Common myeloid progenitor, CD34-positive (primary cell): ENCODE results near the gene TMEM178B.

Experiments used
- CTCF ChIA-PET: fragments of 350-600 bp; sonication (Branson Sonifier 250); formaldehyde crosslinking; loops from one replicate; lab custom pipeline; 2021; ENCODE audit warnings: antibody characterized with exemption; lab: Charles Lee
- POLR2A ChIA-PET: fragments of 350-600 bp; sonication (Branson Sonifier 250); formaldehyde crosslinking; loops from one replicate; lab custom pipeline; 2021; ENCODE audit warnings: antibody characterized with exemption; lab: Charles Lee
- DNase-seq, 3 donors: peaks; one replicate each; pipeline versions ENCODE4 v3.0.0 to v3.0.0-alpha.2; 2013
- H3K27ac ChIP-seq, 2 experiments: 1 replicate in 1 of 2; 2 replicates in 1 of 2; pipeline ENCODE4 v1.7.0; 2013; ENCODE audit warnings: inconsistent platforms in 2 of 2, low read length in 2 of 2, mild to moderate bottlenecking in 2 of 2, low read depth in 1 of 2, moderate library complexity in 1 of 2; ENCODE audit not compliant: severe bottlenecking in 2 of 2, insufficient read depth in 1 of 2, poor library complexity in 1 of 2
- H3K27me3 ChIP-seq, 5 experiments: replicated peaks in 2 of 5; 1 replicate in 3 of 5; 2 replicates in 2 of 5; pipeline versions ENCODE4 v1.6.1 to v1.7.0; 2013; ENCODE audit warnings: low read length in 4 of 5, mild to moderate bottlenecking in 2 of 5, moderate library complexity in 2 of 5, inconsistent platforms in 1 of 5; ENCODE audit not compliant: insufficient read depth in 5 of 5, control insufficient read depth in 4 of 5
- H3K36me3 ChIP-seq, 4 experiments: 1 replicate in 2 of 4; 2 replicates in 2 of 4; pipeline versions ENCODE4 v1.6.1 to v1.7.0; 2013; ENCODE audit warnings: low read length in 3 of 4, control low read depth in 1 of 4, mild to moderate bottlenecking in 1 of 4; ENCODE audit not compliant: control insufficient read depth in 4 of 4, insufficient read depth in 4 of 4
- H3K4me1 ChIP-seq, 4 experiments: 1 replicate in 3 of 4; 2 replicates in 1 of 4; pipeline versions ENCODE4 v1.6.1 to v1.7.1; 2013; ENCODE audit warnings: low read length in 3 of 4, mild to moderate bottlenecking in 3 of 4, control low read depth in 1 of 4, inconsistent platforms in 1 of 4, moderate library complexity in 1 of 4; ENCODE audit not compliant: control insufficient read depth in 4 of 4, insufficient read depth in 4 of 4; ENCODE audit errors: control extremely low read depth in 1 of 4
- H3K4me3 ChIP-seq, 7 experiments: 1 replicate in 4 of 7; 2 replicates in 3 of 7; pipeline versions ENCODE4 v1.5.1 to v1.7.0; 2013; ENCODE audit warnings: mild to moderate bottlenecking in 7 of 7, low read length in 6 of 7, moderate library complexity in 6 of 7, inconsistent platforms in 2 of 7, low read depth in 2 of 7, control low read depth in 1 of 7; ENCODE audit not compliant: insufficient read depth in 4 of 7, control insufficient read depth in 1 of 7; ENCODE audit errors: extremely low read depth in 1 of 7
- H3K9me3 ChIP-seq, 5 experiments: 1 replicate in 4 of 5; 2 replicates in 1 of 5; pipeline versions ENCODE4 v1.6.1 to v1.7.1; 2013; ENCODE audit warnings: low read length in 4 of 5, mild to moderate bottlenecking in 2 of 5, inconsistent platforms in 1 of 5, low read depth in 1 of 5, moderate library complexity in 1 of 5; ENCODE audit not compliant: control insufficient read depth in 4 of 5, insufficient read depth in 2 of 5; ENCODE audit errors: control extremely low read depth in 1 of 5
- WGBS: methylation state at CpG from one replicate; pipeline ENCODE4 v1.1.5; 2013; ENCODE audit not compliant: insufficient coverage; 5-methylcytosine and 5-hydroxymethylcytosine counted together

The TMEM178B gene

DNA sequence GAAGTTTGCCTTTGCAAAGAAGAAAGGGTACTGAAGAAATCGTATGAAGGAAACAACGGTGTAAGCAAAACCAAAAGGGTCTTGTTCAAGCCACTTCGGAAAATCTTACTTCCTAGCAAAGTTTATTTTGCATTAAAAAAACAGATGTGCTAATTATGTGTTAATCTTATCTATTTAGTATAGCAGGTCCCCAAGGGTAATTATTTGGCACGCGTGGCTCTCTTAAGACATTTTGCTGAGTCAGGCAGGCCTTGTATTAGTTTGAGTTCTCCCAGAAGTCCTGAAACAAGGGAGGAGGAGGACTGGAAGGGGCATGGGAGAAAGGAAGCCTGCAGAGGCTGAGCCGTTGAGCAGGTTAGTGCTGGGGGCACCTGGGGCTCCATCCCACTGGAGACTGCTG lies 44.9 kb downstream of the TMEM178B start:
- Histone ChIP-seq H3K27ac (no peak overlapping the region), H3K27me3 (peaks cover 0 to 2% (median 0%) of the 10 kb centered on the region in 5 experiments), H3K4me3 (no peak overlapping the region), H3K36me3 (no peaks in the 10 kb centered on the region), H3K4me1 (no peaks in the 10 kb centered on the region), H3K9me3 (no peaks in the 10 kb centered on the region)
- DNase-seq: no peak
- ChIA-PET POLR2A (no interaction called here), CTCF (no interaction called here)
- 86% methylated on average over 5 of the region's 6 CpGs for WGBS

DNA sequence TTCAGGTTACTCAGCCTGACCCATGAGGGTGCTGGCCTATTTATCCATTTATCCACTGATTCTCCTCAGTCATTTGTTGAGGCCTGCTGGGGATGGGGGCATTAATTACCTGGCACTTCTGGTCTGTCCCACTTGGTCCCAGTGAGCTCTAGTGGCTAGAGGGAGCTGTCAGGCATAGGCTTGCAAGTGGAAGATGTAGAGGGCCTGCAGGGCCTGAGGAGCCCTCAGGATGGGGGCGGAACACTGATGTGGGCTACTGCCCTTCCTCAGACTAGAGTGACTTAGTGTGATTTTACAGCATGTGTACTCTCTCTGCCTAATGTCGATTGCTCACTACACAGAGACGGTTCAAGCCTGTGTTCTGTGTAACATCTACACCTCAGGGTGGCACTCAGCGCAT lies 45.3 kb downstream of the TMEM178B start:
- no peak overlapping the region for H3K27ac ChIP-seq
- no peaks in the 10 kb centered on the region for H3K36me3 ChIP-seq
- H3K4me1 ChIP-seq: no peaks in the 10 kb centered on the region
- H3K9me3 ChIP-seq: no peaks in the 10 kb centered on the region
- ChIA-PET CTCF (no interaction called here), POLR2A (no interaction called here)
- H3K4me3 ChIP-seq: no peak overlapping the region
- H3K27me3 ChIP-seq: peaks cover 0 to 2% (median 0%) of the 10 kb centered on the region in 5 experiments
- no peak for DNase-seq
- 97% methylated on average over 4 of the region's 4 CpGs for WGBS

DNA sequence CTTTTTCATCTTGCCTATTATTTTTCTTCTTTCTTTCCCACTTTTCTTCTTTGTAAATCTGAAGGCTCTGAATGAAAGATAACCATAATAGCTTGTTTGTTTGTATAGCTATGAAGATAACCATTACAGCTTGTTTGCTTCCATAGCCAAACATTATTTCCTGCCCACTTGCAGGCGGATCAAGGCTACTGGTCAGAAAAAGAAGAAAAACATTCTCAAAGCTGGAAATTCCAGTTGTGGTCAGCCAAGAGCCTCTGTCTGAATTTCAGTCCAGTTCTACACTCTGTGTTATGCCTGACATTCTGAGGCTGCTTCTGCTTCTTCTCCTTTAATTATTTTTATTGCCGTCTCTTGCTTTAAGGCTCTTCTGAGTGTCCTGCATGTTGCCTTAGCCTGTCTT lies 48.9 kb downstream of the TMEM178B start:
- Histone ChIP-seq H3K4me1 (no peaks in the 10 kb centered on the region), H3K9me3 (no peaks in the 10 kb centered on the region), H3K27me3 (peaks cover 0 to 3% (median 0%) of the 10 kb centered on the region in 5 experiments), H3K4me3 (no peak overlapping the region), H3K36me3 (no peaks in the 10 kb centered on the region), H3K27ac (no peak overlapping the region)
- CTCF ChIA-PET: no interaction called here
- POLR2A ChIA-PET: no interaction called here
- 100% methylated on average over 2 of the region's 2 CpGs for WGBS
- DNase-seq: no peak

DNA sequence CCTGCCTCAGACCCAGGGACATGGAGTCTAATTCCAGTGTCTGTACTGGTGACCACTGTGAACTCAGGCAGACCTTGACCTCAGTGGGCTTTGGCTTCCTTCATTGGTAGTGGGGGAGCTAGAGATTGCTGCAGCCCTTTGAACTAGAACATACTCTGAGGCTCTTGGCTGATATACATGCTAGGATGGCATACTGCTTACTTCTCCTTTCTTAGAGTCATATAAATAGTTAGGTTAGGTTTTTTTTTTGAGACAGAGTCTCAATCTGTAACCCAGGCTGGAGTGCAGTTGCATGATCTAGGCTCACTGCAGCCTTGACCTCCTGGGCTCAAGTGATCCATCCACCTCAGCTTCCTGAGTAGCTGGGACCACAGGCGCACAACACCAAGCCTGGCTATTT lies 49.7 kb downstream of the TMEM178B start:
- Histone ChIP-seq H3K27ac (no peak overlapping the region), H3K9me3 (no peaks in the 10 kb centered on the region), H3K27me3 (peaks cover 0 to 3% (median 2%) of the 10 kb centered on the region in 5 experiments), H3K4me3 (no peak overlapping the region), H3K36me3 (no peaks in the 10 kb centered on the region), H3K4me1 (no peaks in the 10 kb centered on the region)
- POLR2A ChIA-PET: no interaction called here
- CTCF ChIA-PET: no interaction called here
- no peak for DNase-seq
- WGBS: 100% methylated on average over 1 of the region's 1 CpG

DNA sequence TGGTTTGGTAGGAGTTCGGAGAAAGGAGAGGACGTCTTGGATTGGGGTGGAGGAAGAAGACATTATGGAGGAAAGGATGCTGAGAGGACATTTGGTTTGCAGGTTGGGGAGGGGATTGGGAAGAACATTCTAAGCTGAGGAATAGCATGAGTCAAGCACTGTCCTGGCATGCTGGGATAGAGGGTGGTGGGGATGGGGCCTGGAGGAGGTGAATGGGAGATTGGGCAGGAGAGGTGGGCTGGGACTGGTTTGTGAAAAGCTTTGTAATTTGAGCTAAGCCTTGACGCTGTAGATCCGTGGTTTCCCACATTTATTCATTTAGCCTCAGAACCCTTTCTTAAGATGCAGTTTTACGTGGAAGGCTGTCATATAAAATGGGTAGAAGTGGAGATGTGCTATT lies 52.2 kb downstream of the TMEM178B start:
- Histone ChIP-seq H3K9me3 (no peaks in the 10 kb centered on the region), H3K36me3 (no peaks in the 10 kb centered on the region), H3K4me1 (no peaks in the 10 kb centered on the region), H3K27ac (no peak overlapping the region), H3K4me3 (no peak overlapping the region), H3K27me3 (peaks cover 0 to 3% (median 2%) of the 10 kb centered on the region in 5 experiments)
- ChIA-PET CTCF (no interaction called here), POLR2A (no interaction called here)
- WGBS: 100% methylated on average over 2 of the region's 5 CpGs
- DNase-seq: no peak

DNA sequence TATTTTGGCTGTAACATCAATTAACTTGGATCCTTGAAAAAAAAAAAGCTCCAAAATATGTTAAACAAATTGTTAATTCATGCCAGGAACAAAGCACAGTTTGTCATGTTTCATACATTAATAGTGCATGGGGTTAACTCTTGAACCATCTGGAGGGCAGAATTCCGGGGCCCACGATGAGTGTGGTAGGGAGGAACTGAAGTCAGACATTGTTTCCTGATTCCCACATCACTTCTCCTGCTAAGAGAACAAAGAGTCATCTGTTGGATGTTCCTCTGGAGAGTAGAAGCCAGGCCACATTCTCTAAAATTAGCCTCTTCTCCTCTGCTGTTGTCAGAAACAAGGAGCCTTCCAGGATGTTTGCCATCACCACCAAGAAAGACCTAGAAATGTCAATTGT lies 54.6 kb downstream of the TMEM178B start:
- Histone ChIP-seq H3K36me3 (no peaks in the 10 kb centered on the region), H3K27me3 (peaks cover 0 to 3% (median 0%) of the 10 kb centered on the region in 5 experiments), H3K4me3 (no peak overlapping the region), H3K27ac (no peak overlapping the region), H3K9me3 (peaks cover 0 to 7% (median 5%) of the 10 kb centered on the region in 5 experiments), H3K4me1 (no peaks in the 10 kb centered on the region)
- no CpG with 5 or more reads among the region's 2 CpGs for WGBS
- no peak for DNase-seq
- CTCF ChIA-PET: no interaction called here
- POLR2A ChIA-PET: no interaction called here

DNA sequence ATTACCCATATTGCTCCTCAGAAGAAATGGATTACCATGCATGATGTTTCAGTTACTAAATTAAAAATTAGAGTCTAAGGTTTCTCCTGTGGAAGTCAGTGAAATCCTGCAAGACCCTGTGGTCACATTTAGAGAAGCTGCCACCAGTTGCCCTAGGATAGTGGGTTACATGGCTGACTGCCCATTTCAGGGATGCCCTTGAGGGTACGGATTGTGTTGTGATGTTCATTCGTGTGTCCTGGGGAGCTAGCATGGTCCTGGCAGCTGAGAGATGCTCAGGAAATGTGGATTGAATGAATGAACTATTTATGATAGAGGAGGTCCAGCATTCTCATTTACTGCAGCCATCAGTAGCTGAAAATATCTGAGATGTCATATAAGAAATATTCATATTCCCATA lies 55.1 kb downstream of the TMEM178B start:
- 79% methylated on average over 2 of the region's 2 CpGs for WGBS
- H3K4me1 ChIP-seq: no peaks in the 10 kb centered on the region
- no peak for DNase-seq
- ChIA-PET CTCF (no interaction called here), POLR2A (no interaction called here)
- H3K4me3 ChIP-seq: no peak overlapping the region
- peaks cover 0 to 7% (median 5%) of the 10 kb centered on the region in 5 experiments for H3K9me3 ChIP-seq
- H3K36me3 ChIP-seq: no peaks in the 10 kb centered on the region
- H3K27ac ChIP-seq: no peak overlapping the region
- peaks cover 0 to 3% (median 0%) of the 10 kb centered on the region in 5 experiments for H3K27me3 ChIP-seq
